AG04450 (cell line): ENCODE data around the gene NEURL1B. TPM values are rescaled to one million over a fixed set of nuclear protein-coding genes. Genes with fewer than 3 reads are reported as not detected.
"Not testable (repeated sequence)": the region's sequence is repeated elsewhere in the genome, so short reads cannot be mapped to it uniquely, and the experiment has no call there.

Source experiments
- CTCF ChIA-PET: fragments of 300-600, 350-600 bp; formaldehyde crosslinking; extraction: SDS; loops from one replicate; lab custom pipeline; 2022; ENCODE audit warnings: antibody characterized with exemption, inconsistent platforms; lab: Charles Lee
- POLR2A ChIA-PET: fragments of 350-600 bp; formaldehyde crosslinking; extraction: SDS; loops from one replicate; lab custom pipeline; 2021; ENCODE audit warnings: antibody characterized with exemption, inconsistent platforms; lab: Yijun Ruan, JAX
- DNase-seq: peaks from one replicate; pipeline ENCODE4 v3.0.0-alpha.2; 2011; ENCODE audit warnings: low read depth, low spot score
- H3K27ac ChIP-seq: one replicate; pipeline ENCODE4 v1.5.1; 2012; ENCODE audit warnings: low read depth, low read length, control low read depth
- H3K27me3 ChIP-seq: one replicate; pipeline ENCODE4 v1.6.0; 2012; ENCODE audit warnings: low read length; ENCODE audit not compliant: control insufficient read depth, insufficient read depth
- H3K4me3 ChIP-seq: 2 replicates; pipeline ENCODE4 v1.5.1; 2011; ENCODE audit warnings: mild to moderate bottlenecking, low read depth, low read length, control low read depth
- H3K9me3 ChIP-seq: 2 replicates; pipeline ENCODE4 v1.5.1; 2012; ENCODE audit warnings: low read length; ENCODE audit not compliant: control insufficient read depth, insufficient read depth
- polyA plus RNA-seq: library from polyadenylated mRNA; depleted of rRNA; stranded (reverse); fragments of >200 nt; gene quantifications from 2 replicates; pipeline ENCODE4 v1.2.3, GENCODE V29; 2011
- TF ChIP-seq, protein P1 (sequence below): IDR thresholded peaks from 2 replicates; pipeline ENCODE4 v1.5.1; 2011; ENCODE audit warnings: low read depth, low read length, control low read depth, inconsistent platforms

Gene NEURL1B
- polyA plus RNA-seq, 1 experiment, result 1.8 TPM

GRCh38 chr5:172710676-172711075 is 69.6 kb downstream of the NEURL1B start:
- Histone ChIP-seq H3K27ac (no peak overlapping the region), H3K9me3 (no peaks in the 10 kb centered on the region), H3K4me3 (no peak overlapping the region), H3K27me3 (no peaks in the 10 kb centered on the region)
- POLR2A ChIA-PET, result no interaction called here
- DNase-seq, result no peak
- CTCF ChIA-PET, result interaction anchor here (0.7 to 6.1 kb wide), 5 partner anchors 10 to 1330 kb away, joined by 3 to 157 read pairs (median 4); no protein-coding TSS in a partner anchor
- TF ChIP-seq, protein P1, sequence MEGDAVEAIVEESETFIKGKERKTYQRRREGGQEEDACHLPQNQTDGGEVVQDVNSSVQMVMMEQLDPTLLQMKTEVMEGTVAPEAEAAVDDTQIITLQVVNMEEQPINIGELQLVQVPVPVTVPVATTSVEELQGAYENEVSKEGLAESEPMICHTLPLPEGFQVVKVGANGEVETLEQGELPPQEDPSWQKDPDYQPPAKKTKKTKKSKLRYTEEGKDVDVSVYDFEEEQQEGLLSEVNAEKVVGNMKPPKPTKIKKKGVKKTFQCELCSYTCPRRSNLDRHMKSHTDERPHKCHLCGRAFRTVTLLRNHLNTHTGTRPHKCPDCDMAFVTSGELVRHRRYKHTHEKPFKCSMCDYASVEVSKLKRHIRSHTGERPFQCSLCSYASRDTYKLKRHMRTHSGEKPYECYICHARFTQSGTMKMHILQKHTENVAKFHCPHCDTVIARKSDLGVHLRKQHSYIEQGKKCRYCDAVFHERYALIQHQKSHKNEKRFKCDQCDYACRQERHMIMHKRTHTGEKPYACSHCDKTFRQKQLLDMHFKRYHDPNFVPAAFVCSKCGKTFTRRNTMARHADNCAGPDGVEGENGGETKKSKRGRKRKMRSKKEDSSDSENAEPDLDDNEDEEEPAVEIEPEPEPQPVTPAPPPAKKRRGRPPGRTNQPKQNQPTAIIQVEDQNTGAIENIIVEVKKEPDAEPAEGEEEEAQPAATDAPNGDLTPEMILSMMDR, result no peak

- CTCF ChIA-PET, result interaction anchor here (0.8 to 6.1 kb wide), 4 partner anchors 10 to 409 kb away, joined by 3 to 157 read pairs (median 10); no protein-coding TSS in a partner anchor
- POLR2A ChIA-PET, H3K27me3 ChIP-seq, H3K4me3 ChIP-seq, DNase-seq, H3K27ac ChIP-seq, H3K9me3 ChIP-seq: not testable (repeated sequence)
These were observed 70.3 kb downstream of the NEURL1B start for GRCh38 chr5:172711321-172711861.

DNA sequence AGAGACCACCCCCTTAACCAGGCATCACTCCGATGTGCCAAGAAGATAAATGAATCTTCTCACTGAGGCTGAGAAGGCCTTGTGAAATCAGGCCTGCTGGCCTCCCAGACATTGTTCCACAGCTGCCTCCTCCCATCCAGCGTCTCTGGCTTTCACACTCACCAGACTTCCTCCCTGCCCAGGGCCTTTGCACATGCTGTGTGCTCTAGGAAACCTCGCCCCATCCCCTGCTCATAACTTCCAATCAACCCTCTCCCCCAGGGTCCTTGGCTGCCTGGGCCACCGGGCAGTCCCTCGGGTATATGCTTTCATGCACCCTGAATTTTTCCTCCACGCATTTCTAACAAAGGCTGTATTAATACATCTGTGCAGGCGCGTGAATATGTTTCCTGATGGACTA is 71.5 kb downstream of the NEURL1B start:
- DNase-seq, result no peak
- CTCF ChIA-PET, result interaction anchor here (0.6 to 6.1 kb wide), 22 partner anchors 12 to 871 kb away, joined by 3 to 157 read pairs (median 5); no protein-coding TSS in a partner anchor
- Histone ChIP-seq H3K9me3 (no peaks in the 10 kb centered on the region), H3K27ac (no peak overlapping the region), H3K27me3 (no peaks in the 10 kb centered on the region), H3K4me3 (no peak overlapping the region)
- TF ChIP-seq, protein P1, result no peak
- POLR2A ChIA-PET, result no interaction called here

DNA sequence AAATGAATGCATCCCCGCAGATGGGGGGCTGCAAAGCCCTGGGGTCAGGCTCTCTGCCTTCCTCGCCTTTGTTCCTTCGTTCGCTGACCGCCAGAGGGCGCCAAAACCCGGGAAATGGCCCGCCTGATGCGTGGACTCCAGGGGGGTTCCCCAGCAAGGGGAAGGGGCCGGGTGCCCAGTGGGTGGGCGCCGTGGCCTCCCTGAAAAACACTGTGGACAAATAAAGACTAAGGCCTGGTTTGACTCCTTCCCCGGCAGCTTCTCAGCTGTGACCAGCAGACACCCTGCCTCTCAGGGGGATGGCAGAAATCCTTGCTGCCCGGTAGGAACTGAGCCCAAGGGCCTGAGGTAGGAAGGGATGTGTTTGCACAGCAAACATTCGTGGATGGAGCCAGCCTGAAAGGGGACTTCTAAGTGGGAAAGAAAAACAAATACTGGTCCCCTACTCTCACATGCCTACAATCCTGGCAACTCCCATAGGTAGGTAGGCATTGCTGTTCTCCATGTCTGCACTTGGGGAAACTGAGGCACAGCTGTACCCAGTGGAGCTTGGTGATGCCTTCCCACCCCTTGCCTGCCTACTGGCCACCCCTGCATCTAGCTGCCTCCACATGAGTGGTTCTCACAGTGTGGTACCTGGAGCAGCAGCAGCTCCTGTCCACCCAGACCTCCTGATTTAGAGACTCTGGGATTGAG is 72.2 kb downstream of the NEURL1B start:
- H3K9me3 ChIP-seq, result no peaks in the 10 kb centered on the region
- ChIA-PET POLR2A (no interaction called here), CTCF (interaction anchor here (0.6 to 6.1 kb wide), 30 partner anchors 11 to 870 kb away, joined by 3 to 157 read pairs (median 5); no protein-coding TSS in a partner anchor)
- no peak overlapping the region for H3K27ac ChIP-seq
- no peaks in the 10 kb centered on the region for H3K27me3 ChIP-seq
- no peak for DNase-seq
- H3K4me3 ChIP-seq, result no peak overlapping the region
- TF ChIP-seq, protein P1, result peak; percentile 87

DNA sequence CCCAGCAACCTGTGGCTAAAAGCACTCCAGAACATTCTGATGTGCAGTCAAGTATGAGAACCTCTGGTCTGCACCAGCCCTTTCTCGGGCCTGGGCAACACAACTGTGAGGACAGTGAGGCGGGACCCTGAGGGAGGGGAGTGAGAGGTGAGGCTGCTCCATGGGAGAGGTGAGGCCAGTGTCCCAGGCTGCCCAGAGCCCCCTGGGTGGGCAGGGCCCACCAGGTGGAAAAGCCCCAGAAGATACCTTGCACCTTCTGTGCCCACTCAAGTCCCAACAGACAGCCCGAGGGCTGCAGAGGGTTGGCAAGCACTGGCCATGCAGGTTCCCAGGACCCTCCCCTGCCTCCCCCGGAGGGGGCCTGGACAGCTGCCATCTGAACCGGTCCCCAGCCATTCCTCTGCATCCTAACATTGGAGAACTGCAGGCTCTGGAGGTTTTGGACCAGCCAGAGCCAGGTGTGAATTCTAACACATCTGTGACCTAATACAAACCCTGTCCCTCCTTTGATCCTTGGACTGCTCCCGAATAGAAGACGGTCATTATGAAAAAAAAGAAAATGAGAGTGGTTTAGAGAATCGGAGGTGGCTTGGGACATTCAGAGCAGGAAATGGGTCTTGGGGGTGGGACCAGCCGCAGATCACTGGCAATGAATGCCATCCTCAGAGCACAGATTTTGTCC is 72.9 kb downstream of the NEURL1B start:
- TF ChIP-seq, protein P1, result no peak
- Histone ChIP-seq H3K4me3 (no peak overlapping the region), H3K9me3 (no peaks in the 10 kb centered on the region), H3K27ac (no peak overlapping the region), H3K27me3 (no peaks in the 10 kb centered on the region)
- CTCF ChIA-PET, result interaction anchor here (0.6 to 6.1 kb wide), 64 partner anchors 9 to 869 kb away, joined by 3 to 157 read pairs (median 6); partner anchors contain the start of genes ATP6V0E1, DUSP1 and RPL26L1
- POLR2A ChIA-PET, result interaction anchor here (1.0 to 1.4 kb wide), 5 partner anchors 52 to 245 kb away, joined by 3 to 12 read pairs (median 4); partner anchors contain the start of genes DUSP1 and RPL26L1
- DNase-seq, result no peak
